Measurements from ENCODE around the gene L1TD1.
"Not testable (repeated sequence)": the region's sequence is repeated elsewhere in the genome, so short reads cannot be mapped to it uniquely, and the experiment has no call there.

The L1TD1 gene

DNA sequence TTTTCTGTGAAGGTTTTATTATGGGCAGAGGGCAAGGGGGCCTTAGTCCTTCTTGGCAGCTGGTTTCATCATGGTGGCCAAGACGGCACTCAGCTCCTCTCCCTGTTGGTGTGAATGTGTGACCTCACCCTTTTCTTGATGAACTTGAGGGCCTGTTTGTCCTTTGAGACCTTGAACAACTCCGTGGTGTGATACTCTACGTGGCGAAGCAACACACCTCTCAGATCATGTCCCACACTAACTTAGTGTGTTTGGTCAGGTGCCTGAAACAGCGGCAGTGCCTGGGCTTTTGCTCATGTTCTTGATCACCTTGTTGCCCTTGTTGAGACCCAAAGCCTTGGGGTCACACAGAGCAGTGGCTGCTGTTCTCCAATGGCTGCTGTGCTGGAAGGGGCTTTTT is 13.4 kb downstream of the L1TD1 start:
- no peak for DNase-seq

DNA sequence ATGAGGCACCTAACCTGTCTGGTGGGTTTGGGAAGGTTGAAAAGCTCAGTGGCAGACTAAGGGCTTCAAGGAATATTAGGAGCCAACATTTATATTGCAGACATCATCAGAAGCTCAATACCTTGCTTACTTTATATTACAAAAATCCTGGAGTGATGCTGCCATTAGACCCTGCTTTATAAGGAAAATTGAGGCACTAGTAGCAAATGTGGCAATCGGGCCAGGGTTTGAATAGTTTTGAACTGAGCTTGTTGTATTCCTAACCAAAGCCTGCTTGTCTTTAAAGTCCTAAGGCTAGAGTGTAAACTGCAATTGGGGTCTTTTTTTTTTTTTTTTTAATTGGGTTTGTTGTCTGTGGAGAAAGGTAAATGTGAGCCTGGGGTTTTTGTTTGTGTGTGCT is 14.3 kb downstream of the L1TD1 start:
- DNase-seq: no peak

DNA sequence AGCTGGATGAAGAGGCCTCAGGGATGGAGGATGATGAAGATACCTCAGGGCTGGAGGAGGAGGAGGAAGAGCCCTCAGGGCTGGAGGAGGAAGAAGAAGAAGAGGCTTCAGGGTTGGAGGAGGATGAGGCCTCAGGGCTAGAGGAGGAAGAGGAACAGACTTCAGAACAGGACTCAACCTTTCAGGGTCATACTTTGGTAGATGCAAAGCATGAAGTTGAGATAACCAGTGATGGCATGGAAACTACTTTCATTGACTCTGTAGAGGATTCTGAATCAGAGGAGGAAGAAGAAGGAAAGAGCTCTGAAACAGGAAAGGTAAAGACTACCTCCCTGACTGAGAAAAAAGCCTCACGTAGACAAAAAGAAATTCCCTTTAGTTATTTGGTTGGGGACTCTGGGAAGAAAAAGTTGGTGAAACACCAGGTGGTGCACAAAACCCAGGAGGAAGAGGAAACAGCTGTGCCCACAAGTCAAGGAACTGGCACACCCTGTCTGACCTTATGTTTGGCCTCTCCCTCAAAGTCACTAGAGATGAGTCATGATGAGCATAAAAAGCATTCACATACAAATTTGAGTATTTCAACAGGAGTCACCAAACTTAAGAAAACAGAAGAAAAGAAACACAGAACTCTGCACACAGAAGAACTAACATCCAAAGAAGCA is 15.4 kb downstream of the L1TD1 start:
- DNase-seq: no peak

DNA sequence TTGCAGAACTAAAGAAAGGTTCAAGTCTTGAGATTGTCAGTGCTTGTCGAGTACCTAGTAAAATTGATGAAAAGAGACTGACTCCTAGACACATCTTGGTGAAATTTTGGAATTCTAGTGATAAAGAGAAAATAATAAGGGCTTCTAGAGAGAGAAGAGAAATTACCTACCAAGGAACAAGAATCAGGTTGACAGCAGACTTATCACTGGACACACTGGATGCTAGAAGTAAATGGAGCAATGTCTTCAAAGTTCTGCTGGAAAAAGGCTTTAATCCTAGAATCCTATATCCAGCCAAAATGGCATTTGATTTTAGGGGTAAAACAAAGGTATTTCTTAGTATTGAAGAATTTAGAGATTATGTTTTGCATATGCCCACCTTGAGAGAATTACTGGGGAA is 16.3 kb downstream of the L1TD1 start:
- DNase-seq: no peak

DNA sequence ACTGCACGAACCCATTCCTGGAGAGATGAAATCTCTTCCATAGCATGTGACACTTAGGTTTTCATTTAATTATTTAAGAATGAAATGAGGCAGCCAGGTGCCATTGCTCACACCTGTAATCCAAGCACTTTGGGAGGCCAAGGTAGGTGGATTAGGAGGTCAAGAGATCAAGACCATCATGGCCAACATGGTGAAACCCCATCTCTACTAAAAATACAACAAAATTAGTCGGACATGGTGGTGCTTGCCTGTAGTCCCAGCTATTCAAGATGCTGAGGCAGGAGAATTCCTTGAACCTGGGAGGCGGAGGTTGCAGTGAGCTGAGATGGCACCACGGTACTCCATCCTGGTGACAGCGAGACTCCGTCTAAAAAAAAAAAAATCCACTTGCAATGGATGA is 17.8 kb downstream of the L1TD1 start:
- no peak for DNase-seq

DNA sequence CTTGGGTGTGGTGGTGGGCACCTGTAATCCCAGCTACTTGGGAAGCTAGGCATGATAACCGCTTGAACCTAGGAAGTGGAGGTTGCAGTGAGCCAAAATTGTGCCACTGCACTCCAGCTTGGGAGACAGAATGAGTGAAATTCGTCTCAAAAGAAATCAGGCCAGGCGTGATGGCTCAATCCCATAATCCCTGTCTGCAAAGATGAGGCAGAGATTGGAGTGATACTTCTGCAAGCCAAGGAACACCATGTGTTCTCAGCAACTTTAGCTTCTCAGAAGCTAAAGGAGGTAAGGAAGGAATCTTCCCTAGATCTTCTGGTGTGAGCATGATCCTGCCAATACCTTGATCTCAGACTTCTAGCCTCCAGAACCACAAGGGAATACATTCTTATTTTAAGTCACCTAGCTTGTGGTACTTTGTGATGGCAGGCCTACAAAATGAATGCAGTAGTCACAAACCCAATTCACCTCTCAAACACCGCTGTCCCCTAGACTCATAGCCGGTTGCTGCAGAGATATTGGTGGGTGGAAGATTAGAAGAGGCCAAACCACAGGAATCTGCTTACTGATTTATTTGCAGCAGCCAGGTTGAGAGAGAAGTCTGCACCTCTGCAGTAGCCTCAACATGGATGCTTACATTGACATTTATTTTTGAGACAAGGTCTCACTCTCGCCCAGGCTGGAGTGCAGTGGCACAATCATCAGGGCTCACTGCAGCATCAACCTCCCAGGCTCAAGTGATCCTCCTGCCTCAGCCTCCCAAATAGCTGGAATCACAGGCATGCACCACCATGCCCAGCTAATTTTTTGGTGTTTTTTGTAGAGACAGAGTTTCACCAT is 18.6 kb downstream of the L1TD1 start:
- no peak for DNase-seq

DNA sequence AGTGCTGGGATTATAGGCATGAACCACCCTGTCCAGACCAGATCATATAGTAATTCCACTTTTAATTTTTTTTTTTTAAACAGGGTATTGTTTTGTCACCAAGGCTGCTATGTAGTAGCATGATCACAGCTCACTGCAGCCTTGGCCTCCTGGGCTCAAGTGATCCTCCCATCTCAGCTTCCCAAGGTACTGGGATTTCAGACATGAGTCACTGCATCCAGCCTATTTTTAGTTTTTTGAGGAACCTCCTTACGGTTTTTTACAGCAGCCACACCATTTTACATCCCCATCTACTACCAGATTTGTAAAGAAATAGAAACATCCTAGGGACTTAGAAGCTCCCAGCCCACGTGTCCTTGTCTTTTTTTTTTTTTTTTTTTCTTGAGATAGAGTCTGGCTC is 24.0 kb downstream of the L1TD1 start:
- DNase-seq: no peak

DNA sequence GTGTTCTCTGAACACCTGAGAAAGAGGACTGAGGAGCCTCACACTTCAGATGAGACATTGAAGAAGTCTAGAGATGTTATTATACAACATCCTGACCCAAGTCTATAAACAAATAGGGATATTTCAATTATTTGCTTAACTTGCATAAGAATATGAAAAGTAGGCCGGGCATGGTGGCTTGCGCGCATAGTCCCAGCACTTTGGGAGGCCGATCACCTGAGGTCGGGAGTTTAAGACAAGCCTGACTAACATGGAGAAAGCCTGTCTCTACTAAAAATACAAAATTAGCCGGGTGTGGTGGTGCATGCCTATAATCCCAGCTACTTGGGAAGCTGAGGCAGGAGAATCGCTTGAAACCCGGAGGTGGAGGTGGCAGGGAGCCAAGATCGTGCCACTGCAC is 25.8 kb downstream of the L1TD1 start:
- not testable (repeated sequence) for DNase-seq

DNA sequence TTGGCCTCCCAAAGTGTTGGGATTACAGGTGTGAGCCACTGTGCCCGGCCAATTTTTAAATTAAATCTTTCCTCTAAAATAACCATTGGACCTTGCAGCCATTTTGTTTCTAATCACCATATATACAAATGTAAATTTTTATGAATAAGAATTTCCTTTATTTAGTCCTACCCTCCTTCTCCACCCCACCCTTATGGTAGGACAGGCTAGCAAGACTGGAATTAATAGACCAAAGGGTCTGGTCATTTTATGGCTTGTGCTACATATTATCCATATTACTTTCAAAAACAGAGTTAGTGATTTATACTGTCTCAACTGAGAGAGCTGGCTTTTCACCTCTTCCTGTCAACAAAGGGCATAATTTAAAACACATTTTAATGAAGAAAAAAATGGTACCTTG is 26.5 kb downstream of the L1TD1 start:
- no peak for DNase-seq

DNA sequence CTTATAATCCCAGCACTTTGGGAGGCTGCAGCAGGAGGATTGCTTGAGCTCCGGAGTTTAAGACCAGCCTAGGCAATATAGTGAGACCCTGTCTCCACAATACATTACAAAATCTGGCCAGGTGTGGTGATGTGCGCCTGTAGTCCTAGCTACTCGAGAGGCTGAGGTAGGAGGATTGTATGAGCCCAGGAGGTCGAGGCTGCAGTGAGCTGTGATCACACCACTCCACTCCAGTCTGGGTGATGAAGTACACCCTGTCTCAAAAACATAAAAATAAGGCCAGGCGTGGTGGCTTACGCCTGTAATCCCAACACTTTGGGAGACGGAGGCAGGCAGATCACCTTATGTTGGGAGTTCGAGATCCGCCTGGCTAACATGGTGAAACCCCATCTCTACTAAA is 27.7 kb downstream of the L1TD1 start:
- no peak for DNase-seq

DNA sequence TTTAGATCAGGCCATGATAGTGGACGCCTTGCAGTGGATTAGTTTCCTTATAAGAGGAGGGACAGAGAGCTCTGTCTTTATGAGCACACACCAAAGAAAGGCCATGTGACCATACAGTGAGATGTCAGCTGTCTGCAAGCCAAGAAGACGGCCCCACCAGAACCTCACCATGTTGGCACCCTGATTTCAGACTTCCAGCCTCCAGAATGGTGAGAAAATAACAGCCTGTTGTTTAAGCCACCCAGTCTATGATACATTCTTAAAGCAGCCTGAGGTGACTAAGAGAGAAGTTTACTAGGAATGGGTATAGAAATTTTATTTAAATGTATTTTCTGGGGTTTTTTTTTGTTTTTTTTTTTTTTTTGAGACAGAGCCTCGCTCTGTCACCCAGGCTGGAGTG is 29.5 kb downstream of the L1TD1 start:
- no peak for DNase-seq

DNA sequence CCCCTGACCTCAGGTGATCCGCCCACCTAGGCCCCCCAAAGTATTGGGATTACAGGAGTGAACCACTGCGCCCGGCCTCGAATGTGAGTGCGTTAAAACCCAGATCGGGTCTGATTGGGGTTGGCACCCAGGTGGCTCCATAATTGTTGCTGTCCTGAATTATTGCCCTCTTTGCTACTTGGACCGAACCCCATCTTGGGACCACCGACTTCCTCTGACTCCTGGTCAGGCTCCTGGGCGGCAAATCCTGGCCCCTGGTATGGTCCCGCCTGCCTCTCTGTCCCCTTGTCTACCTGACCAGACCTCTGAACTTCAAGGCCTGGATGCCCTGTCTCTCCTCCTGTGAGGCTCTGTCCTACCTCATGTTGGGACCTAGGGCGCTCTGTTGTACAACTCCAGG is 32.8 kb downstream of the L1TD1 start:
- DNase-seq: no peak

DNA sequence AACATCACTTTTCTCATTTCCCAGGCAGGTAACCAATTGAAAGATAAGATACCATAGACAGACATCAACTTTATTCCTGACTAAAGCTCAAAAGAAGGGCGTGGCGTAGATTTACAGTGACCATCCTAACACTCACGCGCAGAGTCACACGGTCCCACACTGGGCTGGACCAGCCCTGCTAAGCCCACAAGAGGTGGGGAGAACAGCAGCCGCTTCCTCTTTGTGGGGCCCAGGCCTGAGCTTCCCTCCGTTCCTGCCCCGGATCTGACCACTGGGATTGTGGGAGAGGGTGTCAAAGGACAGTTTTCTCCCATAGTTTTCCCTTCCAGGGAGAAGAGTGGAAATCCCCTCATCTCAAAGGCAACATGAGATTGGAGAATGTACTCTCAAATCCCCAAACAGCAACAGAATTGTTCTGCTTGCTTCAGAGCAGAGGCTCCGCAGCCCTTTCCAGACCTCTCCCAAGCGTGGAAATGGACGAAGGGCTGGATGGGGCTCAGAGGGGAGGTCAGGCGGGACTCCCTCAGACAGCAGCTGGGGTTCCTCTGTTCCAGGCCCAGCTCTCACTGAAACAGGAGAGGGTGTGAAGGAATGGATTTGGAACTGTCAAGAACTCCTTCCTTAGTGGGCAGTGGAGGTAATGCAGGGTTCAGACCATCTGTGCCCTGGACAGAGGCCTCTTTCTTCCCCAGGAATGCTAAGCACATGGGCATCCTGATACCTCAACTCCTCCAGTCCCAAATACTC is 33.7 kb downstream of the L1TD1 start:
- no peak for DNase-seq

DNA sequence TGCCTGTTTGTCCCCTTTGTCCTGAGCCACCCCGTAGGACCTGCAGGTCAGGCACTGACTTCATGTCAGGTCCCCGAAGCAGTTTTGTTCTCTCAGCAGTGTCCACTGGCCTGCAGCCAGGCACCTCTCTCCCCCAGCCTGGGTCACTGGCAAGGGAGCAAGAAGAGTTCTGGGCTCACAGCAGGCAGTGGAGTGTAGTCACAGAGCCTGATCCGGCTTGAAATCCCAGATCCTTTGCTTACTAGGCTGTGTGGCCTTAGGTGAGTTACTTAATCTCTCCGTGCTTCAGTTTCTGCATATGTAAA is 34.2 kb downstream of the L1TD1 start:
- no peak for DNase-seq

DNA sequence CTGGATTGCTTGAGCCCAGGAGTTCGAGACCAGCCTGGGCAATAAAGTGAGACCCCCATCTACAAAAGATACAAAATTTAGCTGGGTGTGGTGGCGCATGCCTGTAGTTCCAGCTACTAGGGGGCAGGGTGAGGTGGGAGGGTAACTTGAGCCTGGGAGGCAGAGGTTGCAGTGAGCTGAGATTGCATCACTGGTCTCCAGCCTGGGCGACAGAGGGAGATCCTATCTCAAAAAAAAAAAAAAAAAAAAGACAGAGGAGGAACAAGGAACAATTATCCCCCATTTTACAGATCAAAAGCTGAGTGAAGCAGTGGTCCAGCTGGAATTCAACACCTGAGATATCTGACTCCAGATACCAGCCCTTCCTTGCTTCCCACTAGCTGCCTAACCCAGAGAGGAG is 34.8 kb downstream of the L1TD1 start:
- no peak for DNase-seq

DNA sequence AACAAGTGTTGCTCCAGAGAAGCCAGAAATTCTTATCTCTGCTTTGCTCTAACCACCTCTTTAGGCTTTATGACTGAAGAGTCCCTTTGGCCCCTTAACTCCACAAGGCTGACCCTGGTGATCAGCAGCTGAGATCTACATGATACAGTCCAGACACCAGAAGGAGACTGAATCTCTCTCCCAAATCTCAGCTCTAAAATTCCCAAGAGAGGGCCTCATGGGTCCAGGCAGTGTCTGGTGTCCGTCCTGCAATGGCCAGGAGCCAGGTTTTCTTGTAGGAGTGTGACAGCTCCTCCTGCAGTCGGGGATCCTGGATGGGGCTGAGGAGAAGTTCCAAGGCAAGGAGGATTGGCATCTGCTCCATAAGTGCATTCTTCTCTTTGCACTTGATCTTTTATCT is 35.3 kb downstream of the L1TD1 start:
- DNase-seq: no peak

DNA sequence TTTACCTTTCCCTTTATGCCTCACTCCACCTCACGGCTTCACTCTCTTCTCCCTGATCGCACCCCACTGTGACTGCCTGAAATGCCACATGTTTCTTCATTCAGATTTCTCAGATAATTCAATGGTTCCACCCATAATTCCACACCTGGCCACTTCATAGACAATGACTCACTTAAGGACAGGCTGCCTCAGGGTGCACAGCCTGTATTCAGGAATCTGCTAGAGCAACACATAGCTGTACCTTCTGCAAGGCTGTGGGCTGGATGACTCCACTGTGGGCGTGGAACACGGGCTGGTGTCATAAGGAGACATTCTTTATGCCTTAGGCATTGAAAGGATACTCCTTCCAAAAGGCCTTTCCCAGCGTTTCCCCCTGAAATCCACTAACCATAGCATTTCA is 36.1 kb downstream of the L1TD1 start:
- no peak for DNase-seq

DNA sequence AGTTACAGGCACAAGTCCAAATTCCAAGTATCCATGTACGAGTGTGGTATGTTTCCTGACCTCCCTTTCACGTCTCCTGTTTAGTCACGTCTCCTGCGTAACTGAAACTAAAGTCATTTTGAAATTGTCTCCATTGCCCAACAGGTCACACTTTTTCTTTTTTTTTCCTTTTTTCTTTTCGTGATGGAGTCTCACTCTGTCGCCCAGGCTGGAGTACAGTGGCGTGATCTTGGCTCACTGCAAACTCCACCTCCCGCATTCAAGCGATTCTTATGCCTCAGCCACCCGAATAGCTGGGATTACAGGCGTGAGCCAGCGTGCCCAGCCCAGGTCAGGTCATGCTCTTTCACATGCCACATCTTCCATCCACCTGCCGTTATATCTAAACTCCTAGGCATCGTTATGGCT is 38.2 kb downstream of the L1TD1 start:
- DNase-seq: no peak

DNA sequence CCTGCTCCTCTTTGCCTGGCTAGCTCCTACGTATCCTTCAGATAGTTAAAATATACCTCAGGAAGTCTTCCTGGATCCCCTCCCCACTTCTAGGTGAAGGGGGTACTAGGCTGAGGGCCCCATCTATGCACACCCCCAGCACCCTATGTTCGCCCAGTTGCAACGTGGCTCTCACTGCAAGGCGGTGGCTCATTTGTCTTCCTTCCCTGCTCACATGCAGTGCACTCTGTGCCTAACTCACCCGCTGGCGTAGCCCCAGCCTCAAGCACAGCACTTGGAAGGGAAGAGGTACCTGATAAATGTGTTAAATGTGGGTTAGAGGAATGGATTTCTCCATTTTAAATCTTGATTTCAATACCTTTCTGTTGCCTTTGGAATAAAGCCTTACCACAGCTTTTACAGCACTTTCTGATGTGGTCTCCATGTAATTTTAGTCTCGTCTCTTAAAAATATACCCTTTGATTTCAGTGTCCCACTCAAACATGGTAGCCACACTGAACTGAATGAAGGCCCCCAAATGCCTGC is 39.3 kb downstream of the L1TD1 start:
- no peak for DNase-seq

DNA sequence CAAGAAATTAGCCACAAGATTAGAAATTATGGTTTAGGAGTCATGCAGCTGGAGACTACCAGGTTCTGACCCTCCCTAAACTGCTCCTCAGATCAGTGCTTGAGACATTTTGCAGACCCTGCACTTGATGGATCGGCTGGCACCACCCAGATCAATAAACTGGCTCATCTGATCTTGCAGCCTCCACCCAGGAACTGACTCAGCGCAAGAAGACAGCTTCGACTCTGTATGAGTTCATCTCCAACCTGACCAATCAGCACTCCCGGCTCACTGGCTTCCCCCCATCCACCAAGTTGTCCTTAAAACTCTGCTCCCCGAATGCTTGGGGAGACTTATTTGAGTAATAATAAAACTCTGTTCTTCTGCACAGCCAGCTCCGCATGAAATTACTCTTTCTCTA is 40.0 kb downstream of the L1TD1 start:
- no peak for DNase-seq

DNA sequence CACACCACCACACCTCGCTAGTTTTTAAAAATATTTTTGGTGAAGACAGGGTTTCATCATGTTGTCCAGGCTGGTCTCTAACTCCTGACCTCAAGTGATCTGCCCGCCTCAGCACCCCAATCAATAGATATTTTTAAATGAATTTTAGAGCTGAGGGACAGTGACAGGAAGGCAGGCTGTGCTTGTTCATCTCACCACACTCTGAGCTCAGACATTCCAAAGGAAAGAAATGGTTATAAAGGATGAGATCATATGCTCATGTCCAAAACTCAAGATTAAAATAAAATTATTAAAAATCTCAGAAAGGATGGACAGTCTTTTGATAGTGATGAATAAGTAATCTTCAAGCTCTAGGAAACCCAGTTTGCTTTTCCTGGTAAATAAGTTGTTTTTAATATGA is 40.9 kb downstream of the L1TD1 start:
- no peak for DNase-seq

DNA sequence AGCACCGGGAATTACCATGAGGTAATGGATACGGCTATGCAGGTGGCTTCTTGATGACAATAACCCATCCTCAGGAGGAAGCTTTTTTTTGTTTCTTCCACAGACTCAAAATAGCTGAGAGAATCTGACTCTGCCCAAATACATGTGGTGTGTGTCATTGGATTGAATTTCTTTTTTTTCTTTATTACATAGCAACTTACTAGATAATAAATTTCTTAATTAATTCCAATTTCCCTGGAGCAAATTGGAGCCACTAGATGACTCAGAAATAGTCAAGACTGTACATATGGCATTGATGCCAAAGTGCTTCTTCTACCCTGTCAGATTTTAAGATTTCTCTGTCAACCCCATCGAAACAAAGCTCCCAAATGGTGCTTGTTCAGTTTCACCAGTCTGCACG is 42.7 kb downstream of the L1TD1 start:
- no peak for DNase-seq

DNA sequence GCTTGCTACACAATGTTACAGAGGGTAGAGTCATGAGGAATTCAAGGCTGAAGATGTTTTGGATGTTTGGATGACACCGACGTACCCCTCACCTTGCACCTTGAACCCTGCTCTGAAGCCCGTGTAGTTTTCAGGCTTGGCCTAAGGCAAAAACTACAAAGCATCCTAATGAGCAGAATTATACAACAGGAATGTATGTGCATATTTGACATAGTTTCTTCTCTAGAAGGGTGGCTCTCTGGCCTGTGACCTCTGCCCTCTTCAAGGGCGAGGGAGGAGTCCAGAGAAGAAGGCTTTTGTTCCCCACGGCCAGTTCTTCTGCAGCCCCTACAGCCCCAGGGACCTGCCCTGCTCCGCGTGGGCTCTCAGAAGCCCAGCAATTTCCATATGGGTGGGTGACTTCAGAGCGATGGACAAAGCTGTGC is 43.3 kb downstream of the L1TD1 start:
- DNase-seq: no peak

DNA sequence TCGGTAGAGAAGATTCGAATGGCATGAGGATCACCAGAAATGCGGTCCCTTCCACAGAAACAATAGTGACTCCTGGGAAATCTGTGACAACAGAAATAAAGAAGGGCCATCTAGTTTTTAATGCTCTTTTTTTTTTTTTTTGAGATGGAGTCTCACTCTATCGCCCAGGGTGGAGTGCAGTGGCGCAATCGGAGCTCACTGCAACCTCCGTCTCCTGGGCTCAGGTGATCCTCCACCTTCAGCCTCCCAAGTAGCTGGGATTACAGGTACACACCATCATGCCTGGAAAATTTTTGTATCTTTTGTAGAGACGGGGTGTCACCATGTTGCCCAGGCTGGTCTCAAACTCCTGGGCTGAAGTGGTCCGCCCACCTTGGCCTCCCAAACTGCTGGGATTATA is 43.9 kb downstream of the L1TD1 start:
- DNase-seq: no peak
